8988T (cell line): Measurements from ENCODE around the gene BRINP1.

ENCODE experiments used
- DNase-seq: peaks from one replicate; pipeline ENCODE4 v3.0.0; 2011

The BRINP1 gene

GRCh38 chr9:119343059-119343990, 25.9 kb downstream of the BRINP1 start:
- no peak for DNase-seq

GRCh38 chr9:119339056-119339455, 30.2 kb downstream of the BRINP1 start:
- DNase-seq, result no peak

GRCh38 chr9:119337573-119337972, 31.7 kb downstream of the BRINP1 start:
- DNase-seq, result no peak

GRCh38 chr9:119334745-119335144, 34.5 kb downstream of the BRINP1 start:
- no peak for DNase-seq

- DNase-seq, result no peak
Observed at GRCh38 chr9:119333507-119334229, 35.6 kb downstream of the BRINP1 start.

- DNase-seq, result no peak
Observed at GRCh38 chr9:119332522-119332921, 36.7 kb downstream of the BRINP1 start.

GRCh38 chr9:119322184-119322583, 47.1 kb downstream of the BRINP1 start:
- no peak for DNase-seq

- DNase-seq, result no peak
Observed at GRCh38 chr9:119318371-119318770, 50.9 kb downstream of the BRINP1 start.

GRCh38 chr9:119313846-119314245, 55.4 kb downstream of the BRINP1 start:
- DNase-seq, result no peak

- DNase-seq, result no peak
Observed at GRCh38 chr9:119310741-119311140, 58.5 kb downstream of the BRINP1 start.

- DNase-seq, result no peak
Observed at GRCh38 chr9:119307471-119307870, 61.8 kb downstream of the BRINP1 start.

GRCh38 chr9:119304555-119304954, 64.7 kb downstream of the BRINP1 start:
- DNase-seq, result no peak

GRCh38 chr9:119302988-119303698, 66.1 kb downstream of the BRINP1 start:
- no peak for DNase-seq

- no peak for DNase-seq
Observed at GRCh38 chr9:119298076-119298853, 71.0 kb downstream of the BRINP1 start.

GRCh38 chr9:119291554-119291953, 77.7 kb downstream of the BRINP1 start:
- no peak for DNase-seq

GRCh38 chr9:119289740-119290433, 79.3 kb downstream of the BRINP1 start:
- DNase-seq, result no peak

- DNase-seq, result no peak
Observed at GRCh38 chr9:119284587-119285337, 84.5 kb downstream of the BRINP1 start.

- DNase-seq, result no peak
Observed at GRCh38 chr9:119284118-119284517, 85.1 kb downstream of the BRINP1 start.

GRCh38 chr9:119283078-119283794, 86.0 kb downstream of the BRINP1 start:
- no peak for DNase-seq

- no peak for DNase-seq
Observed at GRCh38 chr9:119282476-119283077, 86.7 kb downstream of the BRINP1 start.
